ENCODE data around the gene NDUFAF7.

NDUFAF7 gene

DNA sequence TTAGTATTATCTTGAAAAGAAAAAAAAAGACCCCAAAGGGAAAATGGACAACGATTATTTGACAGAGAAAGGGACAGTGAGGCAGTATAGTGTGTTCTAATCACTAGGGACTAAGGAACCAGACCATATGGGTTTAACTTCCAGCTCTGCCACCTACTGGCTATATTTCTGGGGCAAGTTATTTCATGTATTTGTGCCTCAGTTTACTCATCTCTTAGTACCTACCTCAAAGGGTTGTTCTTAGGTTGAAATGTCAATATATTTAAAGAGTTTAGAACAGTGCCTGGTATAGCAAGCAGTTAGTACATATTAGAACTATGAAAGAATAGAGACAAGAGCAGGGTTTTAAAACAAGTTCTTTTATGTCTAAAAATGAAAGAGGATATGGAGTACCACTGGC, 50.5 kb downstream of the NDUFAF7 start:
- TF ChIP-seq, protein P1, sequence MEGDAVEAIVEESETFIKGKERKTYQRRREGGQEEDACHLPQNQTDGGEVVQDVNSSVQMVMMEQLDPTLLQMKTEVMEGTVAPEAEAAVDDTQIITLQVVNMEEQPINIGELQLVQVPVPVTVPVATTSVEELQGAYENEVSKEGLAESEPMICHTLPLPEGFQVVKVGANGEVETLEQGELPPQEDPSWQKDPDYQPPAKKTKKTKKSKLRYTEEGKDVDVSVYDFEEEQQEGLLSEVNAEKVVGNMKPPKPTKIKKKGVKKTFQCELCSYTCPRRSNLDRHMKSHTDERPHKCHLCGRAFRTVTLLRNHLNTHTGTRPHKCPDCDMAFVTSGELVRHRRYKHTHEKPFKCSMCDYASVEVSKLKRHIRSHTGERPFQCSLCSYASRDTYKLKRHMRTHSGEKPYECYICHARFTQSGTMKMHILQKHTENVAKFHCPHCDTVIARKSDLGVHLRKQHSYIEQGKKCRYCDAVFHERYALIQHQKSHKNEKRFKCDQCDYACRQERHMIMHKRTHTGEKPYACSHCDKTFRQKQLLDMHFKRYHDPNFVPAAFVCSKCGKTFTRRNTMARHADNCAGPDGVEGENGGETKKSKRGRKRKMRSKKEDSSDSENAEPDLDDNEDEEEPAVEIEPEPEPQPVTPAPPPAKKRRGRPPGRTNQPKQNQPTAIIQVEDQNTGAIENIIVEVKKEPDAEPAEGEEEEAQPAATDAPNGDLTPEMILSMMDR (conservative IDR thresholded peaks at IDR 0.05; ENCODE audit: low read length): peak; percentile 56
- TF ChIP-seq EZH2phosphoT487 (IDR thresholded peaks at IDR 0.05; ENCODE audit: borderline replicate concordance): no peak
- Histone ChIP-seq H3K9me2 (replicated peaks; ENCODE audit: low read depth, low read length) (no peaks in the 10 kb centered on the region), H2AFZ (ENCODE audit: low read length) (no peak overlapping the region), H3K4me1 (ENCODE audit: insufficient read depth, low read length, poor library complexity, severe bottlenecking) (no peaks in the 10 kb centered on the region), H3K9ac (ENCODE audit: low read depth, low read length, poor library complexity, severe bottlenecking) (no peak overlapping the region), H3F3A (ENCODE audit: low read depth) (no peaks in the 10 kb centered on the region), H3K9me3 (ENCODE audit: insufficient read depth, low read depth, low read length) (no peaks in the 10 kb centered on the region), H3K36me3 (ENCODE audit: insufficient read depth, low read length) (peaks cover 77% of the 10 kb centered on the region; the same call in 1 of the 2 replicates), H3K27me3 (ENCODE audit: insufficient read depth, low read length, poor library complexity, severe bottlenecking) (no peaks in the 10 kb centered on the region), H3K79me2 (ENCODE audit: insufficient read depth, low read length) (no peaks in the 10 kb centered on the region), H3K4me3 (ENCODE audit: low read length, poor library complexity, severe bottlenecking) (no peak overlapping the region), H4K20me1 (ENCODE audit: insufficient read depth, low read length, poor library complexity, severe bottlenecking) (no peaks in the 10 kb centered on the region), H3K4me2 (ENCODE audit: low read depth, low read length, poor library complexity, severe bottlenecking) (no peak overlapping the region)

DNA sequence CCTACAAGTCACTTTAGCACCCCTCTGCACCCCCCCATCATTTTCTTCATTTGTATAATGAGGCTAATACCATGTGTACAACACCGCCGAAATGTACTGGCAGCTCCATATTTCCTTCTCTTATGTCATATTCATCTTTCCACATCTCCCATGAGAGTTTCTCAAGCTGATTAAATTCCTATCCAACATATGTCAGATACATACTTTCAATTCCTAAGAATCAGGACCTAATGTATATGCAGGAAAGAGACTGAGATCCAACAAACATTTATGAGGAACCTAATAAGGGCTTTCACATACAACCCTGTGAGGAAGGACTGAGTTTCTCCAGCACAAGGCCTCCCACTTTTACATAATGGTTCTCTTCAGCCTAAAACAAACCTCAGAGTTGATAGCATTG, 51.3 kb downstream of the NDUFAF7 start:
- no peaks in the 10 kb centered on the region for H4K20me1 ChIP-seq (ENCODE audit: insufficient read depth, low read length, poor library complexity, severe bottlenecking)
- H3K9me2 ChIP-seq (replicated peaks; ENCODE audit: low read depth, low read length): no peaks in the 10 kb centered on the region
- no peaks in the 10 kb centered on the region for H3F3A ChIP-seq (ENCODE audit: low read depth)
- no peaks in the 10 kb centered on the region for H3K9me3 ChIP-seq (ENCODE audit: insufficient read depth, low read depth, low read length)
- H3K27me3 ChIP-seq (ENCODE audit: insufficient read depth, low read length, poor library complexity, severe bottlenecking): no peaks in the 10 kb centered on the region
- H3K4me1 ChIP-seq (ENCODE audit: insufficient read depth, low read length, poor library complexity, severe bottlenecking): no peaks in the 10 kb centered on the region
- H3K79me2 ChIP-seq (ENCODE audit: insufficient read depth, low read length): no peaks in the 10 kb centered on the region
- H3K9ac ChIP-seq (ENCODE audit: low read depth, low read length, poor library complexity, severe bottlenecking): no peak overlapping the region
- H2AFZ ChIP-seq (ENCODE audit: low read length): no peak overlapping the region
- no peak overlapping the region for H3K4me2 ChIP-seq (ENCODE audit: low read depth, low read length, poor library complexity, severe bottlenecking)
- peaks cover 75% of the 10 kb centered on the region for H3K36me3 ChIP-seq (ENCODE audit: insufficient read depth, low read length)
- TF ChIP-seq, protein P1 (conservative IDR thresholded peaks at IDR 0.05; ENCODE audit: low read length): no peak
- TF ChIP-seq EZH2phosphoT487 (IDR thresholded peaks at IDR 0.05; ENCODE audit: borderline replicate concordance): no peak
- no peak overlapping the region for H3K4me3 ChIP-seq (ENCODE audit: low read length, poor library complexity, severe bottlenecking)

DNA sequence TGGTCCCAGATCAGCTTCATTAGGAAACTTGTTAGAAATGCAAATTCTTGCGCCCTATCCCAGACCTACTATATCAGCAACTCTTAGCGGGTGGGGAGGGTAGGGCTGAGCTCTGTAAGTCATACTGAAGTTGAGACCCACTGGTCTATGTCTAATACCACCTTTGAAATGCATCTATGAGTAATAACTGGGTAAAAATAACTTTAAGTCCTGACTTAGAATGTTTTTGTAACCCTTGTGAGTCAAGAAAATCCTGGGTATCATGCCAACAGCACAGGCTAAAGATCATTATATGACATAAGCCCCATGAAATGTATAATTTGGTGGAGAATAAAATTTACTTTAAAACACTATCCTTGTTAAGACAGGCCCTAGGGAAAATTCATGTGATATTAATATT, 51.7 kb downstream of the NDUFAF7 start:
- TF ChIP-seq, protein P1 (conservative IDR thresholded peaks at IDR 0.05; ENCODE audit: low read length): no peak
- no peak for TF ChIP-seq EZH2phosphoT487 (IDR thresholded peaks at IDR 0.05; ENCODE audit: borderline replicate concordance)
- H3K4me1 ChIP-seq (ENCODE audit: insufficient read depth, low read length, poor library complexity, severe bottlenecking): no peaks in the 10 kb centered on the region
- H3K9me2 ChIP-seq (replicated peaks; ENCODE audit: low read depth, low read length): no peaks in the 10 kb centered on the region
- H3K9ac ChIP-seq (ENCODE audit: low read depth, low read length, poor library complexity, severe bottlenecking): no peak overlapping the region
- no peaks in the 10 kb centered on the region for H4K20me1 ChIP-seq (ENCODE audit: insufficient read depth, low read length, poor library complexity, severe bottlenecking)
- no peak overlapping the region for H2AFZ ChIP-seq (ENCODE audit: low read length)
- no peak overlapping the region for H3K4me2 ChIP-seq (ENCODE audit: low read depth, low read length, poor library complexity, severe bottlenecking)
- no peaks in the 10 kb centered on the region for H3F3A ChIP-seq (ENCODE audit: low read depth)
- H3K79me2 ChIP-seq (ENCODE audit: insufficient read depth, low read length): no peaks in the 10 kb centered on the region
- H3K36me3 ChIP-seq (ENCODE audit: insufficient read depth, low read length): peaks cover 76% of the 10 kb centered on the region
- no peaks in the 10 kb centered on the region for H3K27me3 ChIP-seq (ENCODE audit: insufficient read depth, low read length, poor library complexity, severe bottlenecking)
- no peak overlapping the region for H3K4me3 ChIP-seq (ENCODE audit: low read length, poor library complexity, severe bottlenecking)
- no peaks in the 10 kb centered on the region for H3K9me3 ChIP-seq (ENCODE audit: insufficient read depth, low read depth, low read length)
